Uterus (tissue), 2 donors: ENCODE results near the gene CFAP20DC.

Experiments used
- POLR2A ChIP-seq, 2 donors: fragments of 450-650 bp; IDR thresholded peaks; one replicate each; pipeline ENCODE4 v1.6.1; 2016; ENCODE audit warnings: antibody characterized with exemption in 2 of 2, mild to moderate bottlenecking in 1 of 2, moderate library complexity in 1 of 2
- TF ChIP-seq, protein P1 (sequence below), 4 experiments: fragments of 200-600 bp in 2 of 4; fragments of 450-650 bp in 2 of 4; sonication (generic) in 2 of 4; IDR thresholded peaks; one replicate each; pipeline ENCODE4 v1.5.1; 2016 to 2019; ENCODE audit warnings: antibody characterized with exemption in 4 of 4, mild to moderate bottlenecking in 2 of 4, moderate library complexity in 1 of 4

DNA sequence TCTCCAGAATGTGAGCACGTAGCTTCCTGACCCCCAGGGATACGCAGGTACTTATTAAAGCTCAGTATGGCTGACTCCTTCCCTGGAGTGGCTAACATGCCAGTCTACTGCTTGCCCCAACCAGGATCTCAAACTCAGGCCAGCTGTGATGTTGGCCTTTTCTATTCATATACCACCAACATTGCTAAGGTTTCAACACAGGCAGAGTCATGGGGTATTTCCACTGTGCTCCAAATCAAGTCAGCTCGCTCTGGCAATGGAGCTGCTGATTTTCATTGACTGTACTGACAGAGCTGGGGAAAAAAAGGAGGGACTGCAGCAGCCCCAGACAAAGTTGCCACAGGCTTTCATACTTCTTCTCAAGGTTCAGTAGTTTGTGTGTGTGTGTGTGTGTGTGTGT lies 87.0 kb downstream of the CFAP20DC start:
- TF ChIP-seq, protein P1, sequence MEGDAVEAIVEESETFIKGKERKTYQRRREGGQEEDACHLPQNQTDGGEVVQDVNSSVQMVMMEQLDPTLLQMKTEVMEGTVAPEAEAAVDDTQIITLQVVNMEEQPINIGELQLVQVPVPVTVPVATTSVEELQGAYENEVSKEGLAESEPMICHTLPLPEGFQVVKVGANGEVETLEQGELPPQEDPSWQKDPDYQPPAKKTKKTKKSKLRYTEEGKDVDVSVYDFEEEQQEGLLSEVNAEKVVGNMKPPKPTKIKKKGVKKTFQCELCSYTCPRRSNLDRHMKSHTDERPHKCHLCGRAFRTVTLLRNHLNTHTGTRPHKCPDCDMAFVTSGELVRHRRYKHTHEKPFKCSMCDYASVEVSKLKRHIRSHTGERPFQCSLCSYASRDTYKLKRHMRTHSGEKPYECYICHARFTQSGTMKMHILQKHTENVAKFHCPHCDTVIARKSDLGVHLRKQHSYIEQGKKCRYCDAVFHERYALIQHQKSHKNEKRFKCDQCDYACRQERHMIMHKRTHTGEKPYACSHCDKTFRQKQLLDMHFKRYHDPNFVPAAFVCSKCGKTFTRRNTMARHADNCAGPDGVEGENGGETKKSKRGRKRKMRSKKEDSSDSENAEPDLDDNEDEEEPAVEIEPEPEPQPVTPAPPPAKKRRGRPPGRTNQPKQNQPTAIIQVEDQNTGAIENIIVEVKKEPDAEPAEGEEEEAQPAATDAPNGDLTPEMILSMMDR (IDR thresholded peaks at IDR 0.05), result no peak
- no peak for TF ChIP-seq POLR2A (IDR thresholded peaks at IDR 0.05)
